Muscle of back (tissue), 11 donors: ENCODE data around the gene SZRD1. TPM values are rescaled to one million over a fixed set of nuclear protein-coding genes. Genes with fewer than 3 reads are reported as not detected.

Source experiments
- DNase-seq, 3 donors: peaks; one replicate each; pipeline versions ENCODE4 v3.0.0 to v3.0.0-alpha.2; 2013
- polyA plus RNA-seq, 10 donors: library from polyadenylated mRNA; unstranded; fragments of 120-200 nt; gene quantifications; one replicate each; pipeline ENCODE4 v1.2.1, GENCODE V29; 2013; ENCODE audit not compliant: insufficient read length in 10 of 10

The SZRD1 gene
- polyA plus RNA-seq, 10 donors, result 65.4 to 97.0 (median 84.6) TPM

- no peak for DNase-seq
Observed at GRCh38 chr1:16391411-16391810, 24.4 kb downstream of the SZRD1 start.

GRCh38 chr1:16392740-16393569, 25.9 kb downstream of the SZRD1 start:
- DNase-seq, result no peak

- DNase-seq, result no peak
Observed at GRCh38 chr1:16393570-16394521, 26.8 kb downstream of the SZRD1 start.

- DNase-seq, result no peak
Observed at GRCh38 chr1:16394977-16395376, 27.9 kb downstream of the SZRD1 start.

- DNase-seq, result peak in 1 of 3 donors; percentile 32
Observed at GRCh38 chr1:16396591-16396990, 29.5 kb downstream of the SZRD1 start.

- DNase-seq, result no peak
Observed at GRCh38 chr1:16397120-16397519, 30.1 kb downstream of the SZRD1 start.

GRCh38 chr1:16398371-16398953, 31.4 kb downstream of the SZRD1 start:
- no peak for DNase-seq

GRCh38 chr1:16402742-16403141, 35.7 kb downstream of the SZRD1 start:
- no peak for DNase-seq

- no peak for DNase-seq
Observed at GRCh38 chr1:16405441-16405840, 38.4 kb downstream of the SZRD1 start.

- DNase-seq, result no peak
Observed at GRCh38 chr1:16406868-16407267, 39.8 kb downstream of the SZRD1 start.

GRCh38 chr1:16409536-16410152, 42.6 kb downstream of the SZRD1 start:
- DNase-seq, result no peak

GRCh38 chr1:16410803-16411202, 43.8 kb downstream of the SZRD1 start:
- DNase-seq, result no peak

- DNase-seq, result no peak
Observed at GRCh38 chr1:16413191-16413590, 46.1 kb downstream of the SZRD1 start.

- no peak for DNase-seq
Observed at GRCh38 chr1:16418823-16419425, 51.9 kb downstream of the SZRD1 start.

GRCh38 chr1:16420424-16421118, 53.5 kb downstream of the SZRD1 start:
- DNase-seq, result no peak

DNA sequence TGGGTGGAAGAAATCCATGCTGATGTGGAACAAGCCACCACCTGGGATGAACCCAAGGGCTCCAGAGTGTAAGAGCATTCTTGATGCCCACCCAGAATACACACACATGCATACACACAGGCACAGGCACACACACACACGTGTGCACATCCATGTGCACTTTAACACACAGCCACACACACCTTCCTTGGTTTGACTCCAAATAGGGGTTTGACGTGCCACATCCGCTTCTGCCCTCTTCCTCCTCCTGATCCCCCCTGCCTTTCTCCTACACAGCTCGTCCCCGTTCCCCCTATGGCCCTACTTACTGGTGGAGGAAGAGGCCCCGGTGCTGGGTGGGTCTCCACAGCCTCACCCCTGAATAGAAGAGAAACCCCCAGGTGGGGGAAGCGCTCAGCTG, 54.2 kb downstream of the SZRD1 start:
- DNase-seq, result no peak

GRCh38 chr1:16422041-16422440, 55.0 kb downstream of the SZRD1 start:
- no peak for DNase-seq

DNA sequence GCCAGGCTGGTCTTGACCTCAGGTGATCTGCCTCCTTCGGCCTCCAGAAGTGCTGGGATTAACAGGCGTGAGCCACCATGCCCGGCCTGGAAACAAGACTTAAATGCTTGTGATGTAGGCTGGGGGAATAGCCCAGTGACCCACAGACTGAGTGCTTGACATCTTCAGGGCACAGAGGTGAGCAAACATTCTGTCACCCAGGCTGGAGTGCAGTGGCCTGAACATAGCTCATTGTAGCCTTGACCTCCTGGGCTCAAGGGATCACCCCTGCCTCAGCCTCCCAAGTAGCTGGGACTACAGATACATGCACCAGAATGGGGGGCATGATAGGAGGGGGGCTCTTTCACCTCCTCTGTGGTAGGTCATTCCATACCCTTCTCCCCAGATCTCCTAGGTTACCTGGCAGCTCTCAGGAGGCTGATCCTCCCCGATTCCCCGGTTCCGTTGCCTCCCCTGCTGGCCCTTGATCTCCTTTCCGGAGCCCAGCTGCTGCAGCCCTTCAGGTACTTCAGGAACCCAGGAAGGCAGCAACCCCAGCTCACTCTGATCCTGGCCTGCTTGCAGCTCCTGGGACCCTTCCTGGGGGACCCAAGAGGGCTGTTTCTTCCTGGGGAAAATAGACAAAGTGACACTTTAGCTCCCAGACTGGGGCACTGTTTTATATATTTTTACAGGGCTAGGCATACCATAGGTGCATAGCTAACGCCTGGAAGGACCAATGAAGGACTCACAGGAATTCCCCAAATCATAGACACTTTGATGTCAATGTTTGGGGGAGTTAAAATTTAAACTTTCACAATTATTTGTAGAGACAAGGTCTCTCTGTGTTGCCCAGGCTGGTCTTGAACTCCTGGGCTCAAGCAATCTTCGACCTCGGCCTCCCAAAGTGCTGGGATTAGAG, 58.3 kb downstream of the SZRD1 start:
- no peak for DNase-seq

DNA sequence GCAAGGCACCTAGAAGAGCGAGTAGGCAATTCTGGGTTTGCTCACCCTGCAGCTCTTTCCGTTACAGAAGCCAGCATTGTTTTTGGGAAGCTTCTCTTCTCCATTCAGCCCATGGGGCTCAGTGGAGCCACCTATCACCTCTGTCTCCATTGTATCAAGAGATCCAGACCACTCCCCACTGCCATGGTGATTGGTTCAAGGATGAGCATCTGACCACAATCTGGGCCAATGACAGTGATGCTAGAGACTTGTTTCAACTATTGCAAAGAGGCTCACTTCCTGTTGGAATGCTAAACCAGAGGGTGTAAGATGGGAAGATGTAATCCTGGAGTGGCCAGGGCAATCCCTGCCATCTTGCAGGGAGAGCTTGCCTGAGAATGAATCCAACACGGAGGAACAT, 63.6 kb downstream of the SZRD1 start:
- no peak for DNase-seq

- DNase-seq, result peak in 1 of 3 donors; percentile 24
Observed at GRCh38 chr1:16433030-16433429, 66.0 kb downstream of the SZRD1 start.
